Activated CD4-positive, alpha-beta T cell treated with anti-CD3 and anti-CD28 coated beads for 1 hour (primary cell): ENCODE results near the gene ARHGAP8.
"Not testable (repeated sequence)": the region's sequence is repeated elsewhere in the genome, so short reads cannot be mapped to it uniquely, and the experiment has no call there.

Experiments
- DNase-seq: peaks from one replicate; pipeline ENCODE4 v3.0.0-alpha.2; 2020

The ARHGAP8 gene

DNA sequence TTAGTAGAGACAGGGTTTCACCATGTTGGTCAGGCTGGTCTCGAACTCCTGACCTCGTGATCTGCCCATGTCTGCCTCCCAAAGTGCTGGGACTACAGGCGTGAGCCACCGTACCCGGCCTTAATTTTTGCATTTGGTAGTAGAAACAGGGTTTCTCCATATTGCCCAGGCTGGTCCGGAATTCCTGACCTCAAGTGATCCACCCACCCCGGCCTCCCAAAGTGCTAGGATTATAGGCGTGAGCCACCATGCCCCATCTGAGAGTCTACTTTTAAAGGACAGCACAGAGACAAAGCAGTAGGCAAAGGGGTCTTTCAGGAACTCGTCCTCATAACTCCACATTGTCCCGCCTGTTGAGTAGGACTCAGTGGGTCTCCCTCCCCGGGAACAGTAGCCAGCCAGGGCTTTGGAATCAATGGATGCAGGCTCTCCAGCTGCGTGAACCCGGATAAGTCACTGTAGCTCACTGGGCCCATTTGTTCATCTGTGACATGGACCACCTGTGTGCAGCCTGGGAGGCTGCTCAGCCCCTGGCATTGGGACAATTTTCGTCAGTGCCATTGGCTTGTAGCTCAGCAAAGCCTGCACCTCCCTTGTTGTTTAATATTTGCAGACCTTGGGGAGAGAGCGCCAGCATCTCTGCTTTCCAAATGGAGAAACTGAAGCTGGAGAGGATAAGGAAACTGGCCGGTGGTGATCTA lies 86.1 kb downstream of the ARHGAP8 start:
- no peak for DNase-seq

DNA sequence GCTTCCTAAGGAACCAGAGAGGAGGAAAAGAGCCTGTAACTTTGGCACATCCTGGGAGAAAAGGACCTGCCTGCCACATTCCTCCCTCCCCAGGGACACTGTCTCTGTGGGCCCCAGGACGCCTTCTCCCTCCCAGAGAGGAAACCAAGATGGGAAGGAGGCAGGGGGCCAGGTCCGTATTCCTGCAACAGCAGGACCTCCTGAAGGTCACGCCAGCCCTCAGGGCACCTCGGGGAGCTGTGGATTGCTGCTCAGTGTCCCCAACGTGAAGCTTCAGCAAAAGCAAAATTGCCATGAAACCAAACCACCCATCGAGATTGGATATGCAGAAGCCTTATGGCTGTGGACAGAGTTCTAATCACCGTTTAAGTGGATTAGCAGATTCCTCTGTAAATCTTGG lies 86.7 kb downstream of the ARHGAP8 start:
- no peak for DNase-seq

DNA sequence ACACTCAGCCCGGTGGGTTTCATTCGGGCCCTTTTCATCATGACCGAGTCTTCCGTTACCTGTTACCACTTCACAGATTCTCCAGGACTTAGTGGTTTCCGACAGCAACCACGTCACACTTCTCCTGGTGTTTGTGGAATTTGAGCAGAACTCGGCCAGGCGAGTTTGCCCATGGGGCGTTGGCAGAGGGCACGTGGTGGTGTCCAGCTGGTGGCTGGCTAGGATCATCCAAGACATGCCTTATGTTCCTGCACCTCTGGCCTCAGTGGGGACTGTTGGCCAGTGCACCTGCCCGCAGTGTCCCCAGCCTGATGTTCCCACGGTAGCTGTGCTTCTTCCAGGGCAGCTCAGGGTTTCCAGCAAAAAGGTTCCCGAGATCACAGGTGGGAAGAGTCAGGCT lies 87.3 kb downstream of the ARHGAP8 start:
- no peak for DNase-seq

DNA sequence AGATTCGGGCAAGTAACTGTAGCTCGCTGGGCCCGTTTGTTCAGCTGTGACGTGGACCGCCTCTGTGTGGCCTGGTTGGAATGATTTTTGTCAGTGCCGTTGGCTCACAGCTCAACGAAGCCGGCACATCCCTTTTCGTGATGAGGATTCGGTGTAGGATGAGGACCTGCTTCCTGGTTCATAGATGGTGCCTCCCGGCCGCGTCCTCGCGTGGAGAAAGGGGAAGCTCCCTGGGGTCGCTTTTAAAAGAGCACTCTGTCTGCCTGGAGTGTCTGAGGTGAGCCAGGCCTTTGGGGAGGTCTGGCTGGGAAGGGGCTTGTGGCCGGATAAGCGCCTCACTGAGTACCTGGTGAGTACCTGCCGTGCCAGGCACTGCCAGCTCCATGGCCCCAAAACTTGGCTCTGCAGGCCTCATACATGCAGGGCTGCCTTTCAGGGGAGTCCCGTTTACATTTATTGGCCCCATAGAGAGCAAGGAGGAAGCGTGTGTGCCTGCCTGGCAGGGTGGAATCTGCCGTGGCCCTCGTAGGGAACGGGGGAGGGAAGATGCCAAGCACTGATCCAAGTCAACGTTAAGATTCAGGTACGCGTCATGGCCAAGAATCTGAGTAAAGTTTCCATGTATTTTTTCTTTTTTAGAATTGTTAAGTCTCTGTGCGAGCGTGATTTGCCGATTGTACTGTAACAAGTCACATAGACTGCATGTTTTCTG lies 88.4 kb downstream of the ARHGAP8 start:
- DNase-seq, result no peak

DNA sequence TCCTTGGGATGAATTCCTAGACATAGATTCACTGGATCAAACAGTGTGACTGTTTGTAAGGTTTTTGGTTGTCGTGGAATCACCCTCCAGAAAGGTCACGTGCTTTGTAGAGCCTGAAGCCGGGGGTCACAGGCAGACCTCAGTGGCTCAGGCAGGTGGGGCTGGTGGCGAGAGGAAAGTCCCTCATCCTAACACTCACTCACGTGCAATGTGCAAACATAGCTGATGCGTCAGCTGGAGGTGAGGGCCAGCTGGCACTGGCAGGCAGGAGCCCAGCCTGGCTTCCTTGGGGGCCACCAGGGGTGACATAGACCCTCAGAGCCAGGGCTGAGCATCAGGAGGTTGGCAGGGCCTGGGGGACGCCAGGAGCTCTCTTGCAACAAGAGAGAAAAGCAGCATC lies 90.0 kb downstream of the ARHGAP8 start:
- no peak for DNase-seq

DNA sequence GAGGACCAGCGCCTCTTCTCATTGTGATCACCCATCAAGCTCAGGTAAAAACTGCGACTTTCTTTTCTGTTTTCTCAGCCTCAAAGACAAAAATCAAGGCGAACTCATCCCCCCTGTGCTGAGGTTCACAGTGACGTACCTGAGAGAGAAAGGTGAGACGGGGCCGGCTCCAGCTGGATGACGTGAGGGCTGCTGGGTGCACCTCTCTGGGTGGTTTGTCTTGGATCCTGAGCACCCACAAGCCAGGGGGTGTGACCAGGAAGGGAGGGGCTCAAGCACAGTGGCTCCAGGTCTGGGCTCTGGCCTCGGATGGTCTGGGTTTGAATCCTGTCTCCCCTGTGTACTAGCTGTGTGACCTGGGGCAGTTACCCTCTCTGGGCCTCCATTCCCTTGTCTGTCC lies 92.8 kb downstream of the ARHGAP8 start:
- no peak for DNase-seq

DNA sequence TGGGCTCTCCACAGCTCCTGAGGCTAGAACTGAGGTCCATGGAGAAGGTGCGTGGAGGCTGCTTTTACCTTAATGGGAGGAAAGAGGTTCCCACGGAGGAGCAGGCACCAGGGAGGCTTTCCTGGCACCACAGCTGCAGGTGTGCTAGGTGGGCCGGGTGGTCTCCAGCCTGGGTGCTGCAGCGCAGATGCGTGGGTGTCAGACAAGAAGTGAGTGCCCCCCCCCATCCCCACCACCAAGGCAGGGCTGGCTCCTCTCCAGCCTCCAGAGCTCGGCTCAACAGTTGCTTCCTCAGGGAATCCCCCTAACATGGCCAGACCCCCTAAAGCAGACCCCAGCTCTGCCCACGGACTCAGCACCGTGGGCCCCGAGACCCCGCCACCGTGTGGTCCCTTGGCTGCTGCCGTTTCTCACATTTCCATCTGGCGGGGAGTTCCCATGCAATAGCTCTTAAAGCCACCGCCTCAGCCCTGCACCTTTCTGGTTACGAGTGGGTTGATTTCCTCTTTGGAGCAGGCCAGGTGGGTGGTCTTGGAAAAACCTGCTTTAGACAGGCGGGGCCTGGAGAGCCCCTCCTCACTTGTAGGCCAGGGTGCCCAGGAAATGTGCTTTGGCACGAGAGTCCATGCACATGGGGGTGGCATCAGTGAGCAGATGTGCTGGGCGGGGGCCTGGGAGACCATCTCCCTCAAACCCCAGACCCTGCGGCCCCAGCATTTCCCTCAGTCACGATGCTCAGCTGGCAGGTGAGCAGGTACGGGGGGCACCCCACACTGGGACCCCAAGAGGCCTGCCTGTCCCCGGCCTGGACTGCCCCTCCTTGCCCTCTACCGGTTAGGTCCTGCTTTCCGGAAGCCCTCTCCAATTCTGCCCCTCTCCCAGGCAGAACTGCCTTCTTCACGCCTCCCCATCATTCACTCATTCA lies 93.7 kb downstream of the ARHGAP8 start:
- no peak for DNase-seq

DNA sequence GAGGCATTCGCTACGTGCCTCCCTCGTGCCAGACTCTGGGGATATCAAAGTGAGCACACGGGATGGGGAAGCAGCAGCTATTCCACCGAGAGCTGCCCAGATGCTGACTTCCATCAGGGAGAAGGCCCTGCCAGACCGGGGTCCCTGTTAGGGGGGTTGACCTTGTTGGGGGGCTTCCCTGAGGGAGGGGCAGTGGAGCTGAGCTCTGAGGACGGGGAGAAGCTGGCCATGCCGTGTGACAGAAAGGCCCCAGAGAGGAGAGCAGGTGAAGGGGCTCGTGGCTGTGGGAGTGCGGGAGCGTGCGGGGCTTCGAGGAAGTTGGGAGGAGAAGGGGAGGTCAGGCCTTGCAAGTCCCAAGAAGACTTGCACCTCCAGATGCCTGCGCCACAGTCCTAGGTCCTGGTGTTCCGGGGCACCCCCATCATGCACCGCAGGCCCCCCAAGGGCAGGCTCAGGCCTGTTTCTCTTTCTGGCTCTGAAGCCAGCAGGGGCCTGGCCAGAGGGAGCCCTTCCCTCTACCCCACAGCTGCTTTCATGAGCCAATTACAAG lies 94.4 kb downstream of the ARHGAP8 start:
- no peak for DNase-seq

DNA sequence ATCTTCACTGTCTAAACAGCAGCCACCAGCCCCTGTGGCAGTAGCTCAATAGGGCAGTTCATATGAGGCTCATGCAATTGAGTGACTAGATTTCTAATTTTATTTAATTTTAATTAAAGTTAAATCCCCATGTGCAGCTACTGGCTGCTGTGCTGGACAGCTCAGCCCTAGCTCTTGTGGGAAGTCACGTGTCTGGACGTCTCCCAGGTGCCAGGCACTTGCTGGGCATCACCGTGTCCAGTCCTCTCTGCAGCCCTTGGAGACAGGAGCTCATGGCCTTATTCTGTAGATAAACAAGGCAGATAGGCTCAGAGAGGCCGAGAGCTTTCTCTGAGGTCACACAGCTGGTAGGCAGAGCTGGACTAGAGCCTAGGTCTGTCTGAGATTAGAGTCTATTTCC lies 95.0 kb downstream of the ARHGAP8 start:
- DNase-seq, result no peak

DNA sequence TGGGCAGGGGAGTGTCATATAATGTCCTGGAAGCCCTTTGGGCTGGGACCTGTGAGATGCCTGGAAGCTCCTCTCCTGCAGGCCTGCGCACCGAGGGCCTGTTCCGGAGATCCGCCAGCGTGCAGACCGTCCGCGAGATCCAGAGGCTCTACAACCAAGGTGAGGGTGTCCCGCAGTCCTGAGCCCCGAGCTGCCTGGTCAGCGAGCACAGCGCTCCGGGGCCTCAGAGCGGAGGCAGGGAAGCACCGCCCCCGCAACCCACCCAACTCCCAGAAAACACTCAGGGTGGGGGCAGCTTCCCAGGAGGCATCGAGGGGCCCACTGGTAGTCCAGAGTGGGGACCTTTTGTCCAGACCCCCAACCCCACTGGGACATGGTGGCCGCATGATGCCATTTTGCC lies 95.5 kb downstream of the ARHGAP8 start:
- DNase-seq, result no peak

DNA sequence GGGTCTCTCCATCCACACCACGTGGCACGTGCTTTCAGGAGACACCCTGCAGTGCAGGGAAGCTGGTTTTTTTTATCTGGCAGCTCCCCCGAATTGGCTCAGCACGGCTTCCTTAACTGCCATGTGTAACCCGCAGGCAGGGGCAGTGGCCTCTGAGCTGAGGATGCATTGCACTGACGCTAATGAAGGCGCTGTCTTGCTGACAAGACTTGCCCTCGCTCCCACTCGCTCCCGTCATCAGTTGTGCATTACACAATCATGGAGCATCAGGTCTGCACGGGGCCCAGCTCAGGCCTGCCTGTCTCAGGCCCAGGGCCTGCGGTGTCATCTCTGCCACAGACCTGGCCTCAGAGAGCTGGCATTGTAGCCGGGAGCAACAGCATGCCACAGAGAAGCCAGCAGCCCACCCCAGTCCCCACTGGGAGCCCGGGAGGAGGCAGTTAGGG lies 95.9 kb downstream of the ARHGAP8 start:
- no peak for DNase-seq

DNA sequence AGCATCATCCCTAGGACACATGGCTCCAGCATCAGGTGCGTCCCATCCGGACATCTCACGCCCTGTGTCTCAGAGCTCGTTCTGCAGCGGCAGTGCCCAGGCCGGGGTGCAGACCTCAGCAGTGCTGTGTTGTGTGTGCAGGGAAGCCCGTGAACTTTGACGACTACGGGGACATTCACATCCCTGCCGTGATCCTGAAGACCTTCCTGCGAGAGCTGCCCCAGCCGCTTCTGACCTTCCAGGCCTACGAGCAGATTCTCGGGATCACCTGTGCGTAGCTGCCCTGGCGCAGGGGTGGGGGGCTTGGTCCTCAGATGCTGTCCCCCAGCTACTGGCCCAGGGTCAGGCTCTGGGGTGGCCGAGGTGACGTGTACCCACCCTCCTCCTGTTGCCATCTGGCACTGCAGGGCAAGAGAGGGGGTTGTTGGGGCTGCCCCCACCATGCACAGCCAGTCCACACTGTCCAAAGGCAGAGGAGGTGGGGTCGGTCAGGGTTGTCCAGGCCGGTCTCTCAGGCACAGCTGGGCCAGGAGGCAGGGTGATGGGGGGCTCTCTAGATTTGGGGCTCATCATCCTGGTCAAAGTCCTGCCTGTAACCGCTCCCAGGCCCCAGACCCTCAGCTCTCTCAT lies 96.5 kb downstream of the ARHGAP8 start:
- no peak for DNase-seq

DNA sequence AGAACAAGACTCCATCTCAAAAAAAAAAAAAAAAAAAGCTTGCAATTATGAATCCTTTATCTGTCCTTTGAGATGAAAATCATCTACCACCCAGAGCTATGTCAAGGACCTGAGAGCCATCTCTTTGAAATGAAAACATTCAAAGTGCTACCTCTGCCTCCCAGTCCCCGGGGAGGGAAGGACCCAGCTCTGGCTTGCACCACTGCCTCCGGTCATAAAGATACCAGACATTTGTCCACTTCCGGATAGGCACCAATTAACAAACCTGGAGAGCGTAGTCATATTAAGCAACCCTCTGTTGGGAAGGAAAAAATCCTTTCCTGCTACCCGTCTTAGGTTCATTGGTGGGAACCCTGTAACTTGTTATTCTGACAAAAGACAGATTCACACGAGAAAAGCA lies 98.6 kb downstream of the ARHGAP8 start:
- DNase-seq, result no peak

DNA sequence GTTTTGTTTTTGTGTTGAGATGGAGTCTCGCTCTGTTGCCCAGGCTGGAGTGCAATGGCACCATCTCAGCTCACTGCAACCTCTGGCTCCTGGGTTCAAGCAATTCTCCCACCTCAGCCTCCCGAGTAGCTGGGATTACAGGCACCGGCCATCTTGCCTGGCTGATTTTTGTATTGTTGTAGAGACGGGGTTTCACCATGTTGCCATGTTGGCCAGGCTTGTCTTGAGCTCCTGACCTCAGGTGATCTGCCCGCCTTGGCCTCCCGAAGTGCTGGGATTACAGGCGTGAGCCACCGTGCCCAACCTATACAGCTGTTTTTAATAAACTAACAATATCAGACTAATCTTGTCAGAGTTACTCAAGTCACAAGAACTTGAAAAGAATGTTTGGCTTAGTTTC lies 102.3 kb downstream of the ARHGAP8 start:
- not testable (repeated sequence) for DNase-seq

DNA sequence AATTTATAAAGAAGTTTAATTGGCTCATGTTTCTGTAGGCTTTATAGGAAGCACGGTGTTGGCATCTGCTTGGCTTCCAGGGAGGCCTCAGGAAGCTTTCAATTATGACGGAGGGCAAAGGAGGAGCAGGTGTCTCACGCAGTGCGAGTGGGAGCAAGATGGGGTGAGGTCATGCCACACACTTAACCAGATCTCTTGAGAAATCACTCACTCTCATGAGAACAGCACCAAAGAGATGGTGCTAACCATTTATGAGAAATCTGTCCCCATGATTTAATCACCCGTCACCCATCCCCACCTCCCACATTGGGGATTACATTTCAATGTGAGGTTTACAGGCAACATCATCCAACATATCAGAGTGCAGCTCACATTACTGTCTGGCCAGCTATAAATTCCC lies 103.5 kb downstream of the ARHGAP8 start:
- no peak for DNase-seq

DNA sequence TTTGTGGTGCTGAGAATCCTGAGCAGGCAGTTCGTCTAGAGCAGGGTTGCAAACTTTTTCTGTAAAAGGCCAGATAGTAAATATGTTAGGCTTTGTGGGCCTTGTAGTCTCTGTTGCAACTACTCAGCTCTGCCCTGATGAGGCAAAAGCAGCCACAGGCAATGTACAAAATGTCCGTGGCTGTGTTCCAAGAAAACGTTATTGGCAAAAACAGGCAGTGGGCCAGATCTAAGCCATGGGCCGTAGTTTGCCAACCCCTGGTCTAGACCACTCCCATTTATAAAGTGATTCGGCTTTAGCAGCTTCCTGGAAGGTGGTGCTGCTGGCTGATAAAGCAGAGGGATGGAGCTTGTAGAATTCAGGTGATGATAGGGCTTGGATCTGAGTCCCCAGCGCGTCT lies 106.4 kb downstream of the ARHGAP8 start:
- DNase-seq, result not testable (repeated sequence)

DNA sequence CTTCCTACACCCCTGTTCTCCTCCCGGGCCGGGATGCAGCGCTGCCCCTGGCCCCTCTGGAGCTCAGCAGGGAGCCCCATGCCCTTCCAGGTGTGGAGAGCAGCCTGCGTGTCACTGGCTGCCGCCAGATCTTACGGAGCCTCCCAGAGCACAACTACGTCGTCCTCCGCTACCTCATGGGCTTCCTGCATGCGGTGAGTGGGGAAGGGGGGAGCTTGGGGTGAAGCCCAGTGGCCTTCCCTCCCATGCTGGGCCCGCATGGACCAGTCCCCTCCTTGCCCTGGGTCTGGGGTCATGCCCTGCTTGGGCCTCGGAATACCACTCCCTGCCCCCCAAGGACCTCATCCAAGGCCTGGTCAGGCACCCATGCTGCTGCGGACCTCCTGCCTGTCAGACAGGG lies 107.3 kb downstream of the ARHGAP8 start:
- DNase-seq, result no peak

DNA sequence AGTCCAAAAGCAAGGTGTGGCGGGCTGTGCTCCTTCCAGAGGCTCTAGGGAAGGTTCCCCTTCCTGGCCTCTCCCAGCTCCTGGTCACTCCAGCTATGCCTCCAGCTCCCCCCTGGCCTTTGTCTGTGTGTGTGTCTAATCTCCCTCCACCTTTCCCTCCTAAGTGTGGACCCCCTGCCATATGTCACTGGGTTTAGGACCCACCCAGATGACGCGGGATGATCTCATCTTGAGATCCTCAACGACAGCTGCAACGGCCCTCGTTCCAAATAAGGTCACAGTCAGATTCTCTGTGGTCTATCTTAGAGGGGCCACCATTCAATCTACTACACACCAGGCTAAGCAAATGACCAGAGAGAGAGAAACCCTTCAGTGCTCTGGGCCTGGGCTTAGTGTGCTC lies 107.9 kb downstream of the ARHGAP8 start:
- no peak for DNase-seq

DNA sequence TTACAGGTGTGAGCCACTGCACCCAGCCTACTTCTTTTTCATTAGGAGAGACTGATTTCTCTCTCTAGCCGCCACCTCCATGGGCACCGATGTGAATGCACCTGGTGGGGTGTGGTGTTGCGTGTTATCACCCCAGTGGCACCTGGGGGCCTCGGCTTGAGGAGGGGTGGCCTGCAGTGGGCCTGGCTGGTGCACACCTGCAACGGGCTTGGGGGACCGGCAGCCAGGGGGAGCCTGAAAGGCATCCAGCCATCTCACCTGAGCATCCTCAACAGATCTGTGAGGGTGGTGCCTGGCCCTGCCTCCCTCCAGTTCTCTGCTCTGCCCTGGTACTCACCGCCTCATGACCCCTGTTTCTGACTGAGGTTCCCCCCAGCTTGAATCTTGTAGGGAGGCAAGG lies 108.9 kb downstream of the ARHGAP8 start:
- no peak for DNase-seq

DNA sequence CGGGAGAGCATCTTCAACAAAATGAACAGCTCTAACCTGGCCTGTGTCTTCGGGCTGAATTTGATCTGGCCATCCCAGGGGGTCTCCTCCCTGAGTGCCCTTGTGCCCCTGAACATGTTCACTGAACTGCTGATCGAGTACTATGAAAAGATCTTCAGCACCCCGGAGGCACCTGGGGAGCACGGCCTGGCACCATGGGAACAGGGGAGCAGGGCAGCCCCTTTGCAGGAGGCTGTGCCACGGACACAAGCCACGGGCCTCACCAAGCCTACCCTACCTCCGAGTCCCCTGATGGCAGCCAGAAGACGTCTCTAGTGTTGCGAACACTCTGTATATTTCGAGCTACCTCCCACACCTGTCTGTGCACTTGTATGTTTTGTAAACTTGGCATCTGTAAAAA lies 109.9 kb downstream of the ARHGAP8 start:
- no peak for DNase-seq

DNA sequence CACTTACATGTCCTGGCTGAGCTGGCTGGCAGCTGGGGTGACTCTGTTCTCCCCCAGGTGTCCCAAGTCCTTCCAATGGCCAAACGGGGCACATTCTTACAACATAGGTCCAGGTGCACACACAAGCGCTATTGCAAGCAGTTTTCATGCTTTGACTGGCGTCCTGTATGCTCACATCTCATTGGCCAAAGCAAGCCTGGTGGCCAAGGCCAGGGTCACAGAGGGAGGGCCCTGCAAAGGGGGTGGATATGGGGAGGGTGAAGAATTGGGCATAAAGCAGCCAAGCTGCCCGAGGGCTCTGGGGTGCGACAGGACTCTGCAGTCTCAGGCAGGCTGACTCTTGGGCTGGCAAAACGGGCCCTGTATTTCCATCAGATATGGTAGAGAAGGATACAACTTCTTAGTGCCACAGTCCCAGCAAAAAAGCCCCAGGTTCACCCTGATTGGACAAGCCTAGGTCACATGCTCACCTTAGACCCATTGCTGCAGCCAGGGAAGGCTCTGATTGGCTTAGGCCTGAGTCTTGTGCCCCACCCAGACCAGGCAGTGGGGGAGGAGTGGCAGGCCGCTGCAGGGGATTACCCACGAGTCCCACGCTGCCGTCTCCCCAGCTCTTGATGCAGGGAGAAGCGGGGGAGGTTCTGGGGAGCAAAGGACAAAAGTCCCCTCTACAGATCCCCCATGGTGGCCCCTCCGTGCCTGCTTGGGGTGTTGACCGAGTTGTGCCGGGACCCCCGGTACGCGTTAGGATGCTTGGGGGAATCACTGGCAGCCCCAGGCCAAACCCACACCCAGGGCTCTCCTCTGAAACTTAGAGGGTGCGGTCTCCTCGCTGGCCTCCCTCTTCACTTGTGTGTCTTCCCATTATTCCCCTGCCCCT lies 110.8 kb downstream of the ARHGAP8 start:
- DNase-seq, result no peak
